HEK293T (cell line): ENCODE results near the gene RSPO4.
A peak's percentile ranks its signal among the peaks of the same experiment; 100 is the strongest.

Source experiments
- CTCF ChIA-PET: fragments of 350-600 bp; formaldehyde crosslinking; extraction: SDS; loops from one replicate; lab custom pipeline; 2021; ENCODE audit warnings: antibody characterized with exemption, inconsistent platforms; lab: Yijun Ruan, JAX
- POLR2A ChIA-PET: fragments of 350-600 bp; formaldehyde crosslinking; extraction: SDS; loops from one replicate; lab custom pipeline; 2020; ENCODE audit warnings: antibody characterized with exemption, inconsistent platforms; lab: Yijun Ruan, JAX
- DNase-seq: peaks from one replicate; pipeline ENCODE4 v3.0.0; 2012; ENCODE audit warnings: mixed read lengths; ENCODE audit errors: extremely low spot score
- ARNT ChIP-seq: fragments of 450-650 bp; IDR thresholded peaks from 2 replicates; pipeline ENCODE4 v1.6.1; 2017; ENCODE audit warnings: mild to moderate bottlenecking
- BHLHE40 ChIP-seq: fragments of 450-650 bp; IDR thresholded peaks from 2 replicates; pipeline ENCODE4 v1.6.1; 2016; ENCODE audit warnings: mild to moderate bottlenecking, moderate library complexity, borderline replicate concordance
- CTBP1 ChIP-seq: fragments of 450-650 bp; IDR thresholded peaks from 2 replicates; pipeline ENCODE4 v1.6.1; 2016; ENCODE audit warnings: borderline replicate concordance
- ELF4 ChIP-seq: fragments of 450-650 bp; IDR thresholded peaks from 2 replicates; pipeline ENCODE4 v1.6.1; 2017; ENCODE audit warnings: antibody characterized with exemption
- FOXA1 ChIP-seq: fragments of 450-650 bp; IDR thresholded peaks from 2 replicates; pipeline ENCODE4 v1.6.1; 2016; ENCODE audit warnings: mild to moderate bottlenecking
- FOXK2 ChIP-seq: fragments of 450-650 bp; IDR thresholded peaks from 2 replicates; pipeline ENCODE4 v1.6.1; 2016; ENCODE audit warnings: mild to moderate bottlenecking
- FOXM1 ChIP-seq: fragments of 450-650 bp; IDR thresholded peaks from 2 replicates; pipeline ENCODE4 v1.6.1; 2017; ENCODE audit warnings: mild to moderate bottlenecking, borderline replicate concordance
- HDGF ChIP-seq: fragments of 450-650 bp; IDR thresholded peaks from 2 replicates; pipeline ENCODE4 v1.6.1; 2017; ENCODE audit warnings: antibody characterized with exemption, borderline replicate concordance
- L3MBTL2 ChIP-seq: fragments of 450-650 bp; conservative IDR thresholded peaks from 2 replicates; pipeline ENCODE4 v1.6.1; 2016; ENCODE audit warnings: mild to moderate bottlenecking
- LEF1 ChIP-seq: fragments of 450-650 bp; IDR thresholded peaks from 2 replicates; pipeline ENCODE4 v1.6.1; 2017; ENCODE audit warnings: mild to moderate bottlenecking, borderline replicate concordance
- NFRKB ChIP-seq: fragments of 450-650 bp; IDR thresholded peaks from 2 replicates; pipeline ENCODE4 v1.6.1; 2016; ENCODE audit warnings: mild to moderate bottlenecking, moderate library complexity
- SP1 ChIP-seq: fragments of 450-650 bp; IDR thresholded peaks from 2 replicates; pipeline ENCODE4 v1.6.1; 2017
- SUZ12 ChIP-seq: fragments of 450-650 bp; IDR thresholded peaks from 2 replicates; pipeline ENCODE4 v1.6.1; 2016; ENCODE audit warnings: mild to moderate bottlenecking
- TARDBP ChIP-seq: fragments of 450-650 bp; IDR thresholded peaks from 2 replicates; pipeline ENCODE4 v1.6.1; 2016
- ZNF384 ChIP-seq: fragments of 450-650 bp; IDR thresholded peaks from 2 replicates; pipeline ENCODE4 v1.6.1; 2016
- TF ChIP-seq, protein P1 (sequence below): fragments of 450-650 bp; IDR thresholded peaks from 2 replicates; pipeline ENCODE4 v1.6.1; 2016

Gene RSPO4

DNA sequence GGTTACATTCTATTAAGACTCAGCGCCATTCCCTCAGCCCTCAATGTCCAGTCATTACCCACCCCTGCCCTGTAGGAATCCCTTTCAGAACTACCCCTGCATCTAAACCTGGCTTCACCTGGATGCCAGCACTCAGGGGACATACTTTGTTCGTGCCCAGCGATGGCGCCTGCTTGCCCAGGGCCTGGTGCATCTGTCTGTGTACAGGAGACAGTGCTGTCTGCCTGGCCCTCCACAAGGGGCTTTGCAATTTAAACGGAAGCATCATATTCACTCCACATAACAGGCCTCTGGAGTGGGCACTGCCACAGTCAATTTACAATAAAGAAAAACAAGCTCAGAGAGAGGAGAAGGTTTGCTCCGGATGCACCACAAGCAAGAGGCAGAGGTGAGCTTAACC, 4.6 kb downstream of the RSPO4 start:
- ChIA-PET POLR2A (no interaction called here), CTCF (no interaction called here)
- TF ChIP-seq ARNT (no peak), CTBP1 (no peak)
- DNase-seq: no peak

DNA sequence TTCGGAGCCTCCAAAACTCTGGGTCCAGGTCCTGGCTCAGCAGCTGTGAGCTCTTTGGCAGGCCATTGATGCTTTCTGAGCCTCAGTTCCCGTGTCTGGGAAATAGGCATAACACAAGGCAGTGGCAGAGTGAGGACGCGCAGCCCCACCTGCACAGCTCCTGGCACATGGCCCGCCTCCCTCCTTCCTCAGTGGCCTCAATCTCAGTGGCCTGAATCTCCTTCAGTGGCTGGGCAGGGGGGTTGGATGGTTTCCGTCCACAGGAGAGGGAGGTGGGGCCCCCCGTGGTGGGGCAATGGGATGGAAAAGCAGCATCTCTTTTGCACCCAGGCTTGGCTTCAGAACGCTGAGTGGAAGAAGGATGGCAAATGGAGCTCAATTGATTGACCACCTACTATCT, 5.1 kb downstream of the RSPO4 start:
- DNase-seq: no peak
- ChIA-PET POLR2A (no interaction called here), CTCF (no interaction called here)
- TF ChIP-seq CTBP1: no peak
- no peak for TF ChIP-seq FOXK2
- no peak for TF ChIP-seq BHLHE40
- no peak for TF ChIP-seq FOXA1
- no peak for TF ChIP-seq ELF4
- no peak for TF ChIP-seq ZNF384
- no peak for TF ChIP-seq SUZ12
- no peak for TF ChIP-seq L3MBTL2
- no peak for TF ChIP-seq HDGF
- no peak for TF ChIP-seq ARNT

DNA sequence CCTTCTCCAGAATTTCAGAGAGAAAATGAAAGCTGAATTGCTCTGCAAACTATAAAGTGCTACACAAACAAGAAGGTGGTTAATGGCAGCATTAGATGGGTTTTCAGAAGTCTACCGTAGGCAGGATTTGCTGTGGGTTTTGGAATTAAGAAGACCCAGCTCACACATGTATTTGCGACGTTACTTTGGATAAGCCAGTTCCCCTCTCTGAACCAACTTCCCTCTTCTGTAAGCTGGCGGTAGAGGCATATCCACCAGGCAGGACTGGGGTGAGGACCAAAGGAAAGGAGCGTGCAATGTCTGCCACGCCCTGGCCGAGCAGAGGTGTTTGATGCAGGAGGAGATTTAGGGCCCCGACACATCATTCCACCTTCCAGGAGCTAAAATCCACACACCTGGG, 6.9 kb downstream of the RSPO4 start:
- POLR2A ChIA-PET: no interaction called here
- DNase-seq: no peak
- CTCF ChIA-PET: no interaction called here
- TF ChIP-seq NFRKB (no peak), CTBP1 (no peak), TARDBP (no peak), FOXK2 (no peak), SP1 (no peak), FOXM1 (no peak), LEF1 (no peak), BHLHE40 (no peak)
- TF ChIP-seq, protein P1, sequence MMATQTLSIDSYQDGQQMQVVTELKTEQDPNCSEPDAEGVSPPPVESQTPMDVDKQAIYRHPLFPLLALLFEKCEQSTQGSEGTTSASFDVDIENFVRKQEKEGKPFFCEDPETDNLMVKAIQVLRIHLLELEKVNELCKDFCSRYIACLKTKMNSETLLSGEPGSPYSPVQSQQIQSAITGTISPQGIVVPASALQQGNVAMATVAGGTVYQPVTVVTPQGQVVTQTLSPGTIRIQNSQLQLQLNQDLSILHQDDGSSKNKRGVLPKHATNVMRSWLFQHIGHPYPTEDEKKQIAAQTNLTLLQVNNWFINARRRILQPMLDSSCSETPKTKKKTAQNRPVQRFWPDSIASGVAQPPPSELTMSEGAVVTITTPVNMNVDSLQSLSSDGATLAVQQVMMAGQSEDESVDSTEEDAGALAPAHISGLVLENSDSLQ: no peak

DNA sequence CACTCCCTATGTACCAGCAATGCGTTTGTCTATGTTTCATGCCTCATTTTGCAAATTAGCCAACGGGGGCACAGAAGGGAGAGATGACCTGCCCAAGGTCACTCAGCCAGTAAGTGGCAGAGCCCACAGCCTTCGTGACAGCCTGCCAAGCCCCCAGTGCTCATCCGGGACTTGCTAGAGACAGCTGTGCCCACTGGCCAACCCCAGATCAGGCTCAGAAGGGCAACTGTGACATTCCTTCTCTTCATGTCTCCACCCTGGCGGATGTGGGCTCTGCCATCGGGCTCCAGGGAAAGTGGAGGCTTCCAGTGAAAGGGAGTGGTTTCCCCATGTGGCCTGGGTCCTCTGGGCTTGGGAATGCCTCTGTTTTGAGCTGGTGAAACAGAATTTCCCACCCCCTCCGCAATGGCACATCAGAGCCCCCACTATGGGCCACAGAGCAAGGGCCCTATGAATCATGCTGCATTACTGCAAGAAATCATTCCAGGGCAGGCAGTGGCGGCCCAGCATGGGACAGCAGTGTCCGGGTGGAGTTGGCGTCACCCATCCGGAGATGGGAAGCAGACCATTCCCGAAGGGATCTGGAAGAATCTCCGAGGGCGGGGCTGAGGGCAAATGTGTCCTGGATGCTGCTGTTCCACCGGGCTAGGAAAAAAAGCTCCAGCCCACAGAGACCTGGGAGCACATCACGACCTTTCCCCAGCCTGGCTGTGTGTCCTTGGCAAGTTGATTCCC, 9.1 kb downstream of the RSPO4 start:
- TF ChIP-seq LEF1 (no peak), NFRKB (no peak), SUZ12 (no peak), BHLHE40 (no peak), ZNF384 (no peak), HDGF (no peak), ARNT (no peak), ELF4 (no peak), FOXA1 (no peak), FOXK2 (no peak)
- ChIA-PET POLR2A (no interaction called here), CTCF (no interaction called here)
- DNase-seq: no peak

DNA sequence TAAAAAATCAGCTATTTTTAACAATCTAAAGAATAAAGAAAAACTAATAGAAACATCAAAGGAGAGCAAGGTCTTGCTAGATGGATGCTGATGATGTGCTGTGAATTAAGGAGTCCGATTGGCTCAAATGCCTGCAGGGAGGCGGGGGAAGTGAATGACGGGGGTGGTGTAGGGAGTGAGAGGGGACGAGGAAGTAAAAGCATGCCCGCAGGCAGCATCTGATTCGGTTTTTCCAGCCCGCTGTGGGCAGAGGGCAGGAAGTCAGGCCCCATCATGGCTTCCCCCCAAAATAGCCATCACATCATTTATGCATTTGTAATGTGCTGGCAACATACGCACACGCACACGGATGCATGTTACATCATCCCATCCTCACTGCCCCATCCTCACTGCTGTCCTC, 10.3 kb downstream of the RSPO4 start:
- no peak for TF ChIP-seq L3MBTL2
- no peak for TF ChIP-seq ZNF384
- TF ChIP-seq LEF1: no peak
- no peak for TF ChIP-seq FOXM1
- no peak for TF ChIP-seq BHLHE40
- TF ChIP-seq SP1: no peak
- peak; percentile 38 for DNase-seq
- ChIA-PET CTCF (no interaction called here), POLR2A (no interaction called here)

DNA sequence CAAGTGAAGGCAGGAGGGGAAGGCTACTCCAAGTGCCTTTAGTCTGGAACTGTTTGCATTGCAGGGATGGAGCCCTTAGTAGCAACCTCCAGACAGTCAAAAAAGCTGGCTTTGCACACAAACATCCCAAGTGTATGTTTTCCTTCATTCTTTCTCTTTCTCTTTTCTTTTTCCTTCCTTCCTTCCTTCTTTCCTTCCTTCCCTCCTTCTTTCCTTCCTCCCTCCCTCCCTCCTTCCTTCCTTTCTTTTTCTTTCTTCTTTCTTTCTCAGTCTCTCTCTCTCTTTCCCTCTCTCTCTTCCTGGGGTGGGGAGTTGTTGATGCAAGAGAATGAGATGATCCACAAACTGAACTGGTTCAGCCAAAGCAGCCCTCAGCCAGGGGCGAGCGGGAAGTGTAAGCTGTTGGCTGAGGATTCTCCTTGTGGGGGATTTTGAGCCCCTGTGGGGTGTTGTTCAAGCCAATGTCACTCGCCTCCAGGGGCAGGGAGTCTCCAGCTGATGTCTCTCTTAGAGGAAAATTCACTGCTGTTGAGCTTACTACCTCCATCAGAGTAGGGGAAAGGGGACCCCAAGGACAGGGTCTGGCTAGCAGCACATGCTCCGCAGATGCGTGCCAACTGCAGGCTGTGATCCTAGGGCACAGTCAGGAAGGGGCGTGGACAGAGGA, 11.7 kb downstream of the RSPO4 start:
- no peak for DNase-seq
- ChIA-PET POLR2A (no interaction called here), CTCF (no interaction called here)
- TF ChIP-seq HDGF: no peak
- no peak for TF ChIP-seq ARNT

DNA sequence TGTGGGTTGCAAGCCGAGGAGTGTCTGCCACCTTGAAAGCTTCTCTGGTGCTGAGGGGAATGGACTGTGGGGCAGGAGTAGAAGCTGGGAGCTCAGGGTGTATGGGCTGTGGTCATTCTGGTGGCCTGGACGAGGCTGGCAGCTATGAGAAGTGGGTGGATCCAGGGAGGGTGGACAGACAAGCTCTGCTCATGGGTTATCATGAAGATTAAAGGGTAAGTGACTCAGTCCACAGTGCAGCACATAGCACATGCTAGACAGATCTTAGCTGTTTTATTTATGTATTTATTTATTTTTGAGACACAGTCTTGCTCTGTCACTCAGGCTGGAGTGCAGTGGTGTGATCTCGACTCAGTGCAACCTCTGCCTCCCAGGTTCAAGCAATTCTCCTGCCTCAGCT, 13.8 kb downstream of the RSPO4 start:
- POLR2A ChIA-PET: no interaction called here

DNA sequence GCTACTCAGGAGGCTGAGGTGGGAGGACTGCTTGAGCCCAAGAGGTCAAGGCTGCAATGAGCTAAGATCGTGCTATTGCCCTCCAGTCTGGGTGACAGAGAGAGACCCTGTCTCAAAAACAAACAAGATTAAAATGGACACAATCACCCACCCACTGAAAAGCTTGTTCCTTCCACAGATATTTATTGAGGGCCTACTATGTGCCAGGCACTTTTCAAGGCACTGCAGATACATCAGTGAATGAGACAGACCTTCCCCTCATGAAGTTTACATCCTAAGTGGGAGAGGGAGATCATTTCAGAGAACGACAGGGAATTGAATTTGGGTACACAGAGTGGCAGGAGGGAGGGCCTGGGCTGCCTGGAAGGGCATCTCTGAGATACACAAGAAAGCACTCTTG, 14.4 kb downstream of the RSPO4 start:
- POLR2A ChIA-PET: no interaction called here
- CTCF ChIA-PET: no interaction called here
- no peak for TF ChIP-seq FOXA1
- no peak for TF ChIP-seq ELF4
- no peak for TF ChIP-seq HDGF
- no peak for DNase-seq

More for the DNA sequence above, 13.8 kb downstream of the RSPO4 start:
- TF ChIP-seq NFRKB (no peak), SP1 (no peak), FOXM1 (no peak), FOXK2 (no peak), ZNF384 (no peak), ARNT (no peak), HDGF (no peak), FOXA1 (no peak)
- no peak for DNase-seq
- CTCF ChIA-PET: no interaction called here
